ENCODE measurements around the gene CDC42BPG.

The CDC42BPG gene

GRCh38 chr11:64788321-64789215 is 55.9 kb downstream of the CDC42BPG start:
- DNase-seq (ENCODE audit: low read depth, low spot score): no peak
- in situ Hi-C loops (cut with HindIII; ENCODE audit: low sequenced_read_pairs): no loop called here
- H3K4me3 ChIP-seq (ENCODE audit: low read depth, low read length): no peak overlapping the region
- TF ChIP-seq CTCF (IDR thresholded peaks at IDR 0.05; ENCODE audit: low read depth, low read length): no peak

DNA sequence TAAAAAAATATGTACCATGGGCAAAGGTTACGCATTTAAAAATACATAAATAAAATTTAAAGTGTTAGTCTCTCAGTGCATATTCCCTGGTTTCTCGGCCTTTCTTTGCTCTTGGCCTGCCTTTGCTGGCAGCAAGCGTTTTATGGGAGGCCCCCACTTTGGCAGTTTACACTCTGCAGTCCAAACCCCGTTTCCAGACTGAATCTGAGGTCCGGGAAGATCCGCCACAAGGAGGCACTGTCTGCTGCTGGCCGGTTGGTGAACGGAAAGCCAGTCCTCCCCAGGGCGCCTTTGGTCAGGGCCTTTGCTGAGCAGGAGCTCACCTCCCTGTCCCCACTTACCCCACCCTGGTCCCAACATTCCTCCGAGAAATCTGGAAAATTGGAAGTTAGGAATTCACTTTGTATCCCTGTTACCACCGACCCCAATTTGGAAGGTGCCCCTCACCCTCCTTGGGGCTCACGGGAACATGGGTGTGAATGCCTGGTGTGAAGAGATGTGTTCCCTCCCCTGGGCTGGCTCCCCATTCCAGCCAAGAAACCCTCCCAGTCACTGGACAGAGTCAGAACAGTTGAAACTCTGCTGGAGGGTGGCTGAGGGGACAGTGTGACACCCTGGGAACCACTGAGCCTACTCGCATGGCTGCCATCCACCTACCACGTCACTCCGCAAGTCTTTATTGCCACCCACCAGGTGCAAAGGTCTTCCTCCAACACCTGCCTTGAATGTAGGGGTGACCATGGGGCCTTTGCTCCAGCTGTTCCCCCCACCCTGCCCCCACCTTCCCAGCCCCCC is 56.7 kb downstream of the CDC42BPG start:
- no peak overlapping the region for H3K4me3 ChIP-seq (ENCODE audit: low read depth, low read length)
- TF ChIP-seq CTCF (IDR thresholded peaks at IDR 0.05; ENCODE audit: low read depth, low read length): peak; percentile 89
- peak; percentile 32 for DNase-seq (ENCODE audit: low read depth, low spot score)
- in situ Hi-C loops (cut with HindIII; ENCODE audit: low sequenced_read_pairs): no loop called here

GRCh38 chr11:64786308-64786707 is 58.1 kb downstream of the CDC42BPG start:
- in situ Hi-C loops (cut with HindIII; ENCODE audit: low sequenced_read_pairs): no loop called here
- no peak for DNase-seq (ENCODE audit: low read depth, low spot score)
- TF ChIP-seq CTCF (IDR thresholded peaks at IDR 0.05; ENCODE audit: low read depth, low read length): no peak
- no peak overlapping the region for H3K4me3 ChIP-seq (ENCODE audit: low read depth, low read length)

GRCh38 chr11:64784813-64785581 is 59.5 kb downstream of the CDC42BPG start:
- no peak for TF ChIP-seq CTCF (IDR thresholded peaks at IDR 0.05; ENCODE audit: low read depth, low read length)
- DNase-seq (ENCODE audit: low read depth, low spot score): no peak
- in situ Hi-C loops (cut with HindIII; ENCODE audit: low sequenced_read_pairs): no loop called here
- no peak overlapping the region for H3K4me3 ChIP-seq (ENCODE audit: low read depth, low read length)

DNA sequence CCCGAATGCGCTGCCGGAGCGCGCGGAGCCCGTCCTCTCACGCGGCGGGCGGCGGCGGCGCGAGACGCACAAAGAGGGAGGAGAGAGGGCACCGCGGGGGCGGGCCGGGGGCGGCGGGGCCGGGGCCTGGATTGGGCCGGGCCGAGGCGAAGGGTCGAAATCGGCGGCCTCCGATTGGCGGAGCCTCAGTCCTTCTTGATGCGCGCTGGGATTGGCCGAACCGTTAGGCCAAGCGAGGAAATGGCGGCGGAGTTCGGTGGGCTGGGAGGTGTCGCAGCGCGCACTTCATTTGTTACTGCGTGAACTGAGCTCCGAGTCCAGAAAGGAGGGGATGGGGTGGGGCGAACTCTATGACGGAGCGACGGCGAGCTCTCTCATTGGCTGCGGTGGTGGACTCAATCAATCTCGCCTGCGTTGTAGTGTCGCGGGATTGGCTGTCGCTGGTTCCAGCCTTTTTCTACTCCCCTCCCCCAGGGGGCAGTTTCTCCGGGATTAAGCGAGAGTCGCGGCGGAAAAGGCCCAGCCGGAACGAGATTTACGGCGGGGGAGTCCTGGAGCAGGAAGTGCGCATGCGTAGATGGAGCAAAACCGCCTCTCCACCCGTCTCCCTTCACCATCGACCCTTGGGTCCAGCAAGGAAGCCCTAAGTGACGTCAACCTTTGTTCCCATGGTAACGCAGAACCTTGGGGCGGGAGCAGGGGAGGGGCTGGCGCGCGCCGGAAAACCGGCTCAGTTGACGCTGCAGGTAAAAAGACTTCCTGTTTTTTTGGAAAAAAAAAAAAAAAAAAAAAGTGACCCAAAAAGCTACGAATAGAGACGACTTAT is 65.8 kb downstream of the CDC42BPG start, which contains the start of gene SF1:
Gene SF1, minus strand, starts transcription at position 70 of the 826 bp plus-strand sequence. CDS start 150 bp downstream, outside the sequence.
- peak; percentile 100 for DNase-seq (ENCODE audit: low read depth, low spot score)
- H3K4me3 ChIP-seq (ENCODE audit: low read depth, low read length): peak within 1 kb of the TSS; percentile 58
- in situ Hi-C loops (cut with HindIII; ENCODE audit: low sequenced_read_pairs): no loop called here
- TF ChIP-seq CTCF (IDR thresholded peaks at IDR 0.05; ENCODE audit: low read depth, low read length): no peak
